Measurements from ENCODE around the gene SBK2.
"Not testable (repeated sequence)": the region's sequence is repeated elsewhere in the genome, so short reads cannot be mapped to it uniquely, and the experiment has no call there.

SBK2 gene

GRCh38 chr19:55502197-55502952, 34.6 kb downstream of the SBK2 start:
- DNase-seq (ENCODE audit: low spot score) = no peak

- DNase-seq (ENCODE audit: low spot score) = no peak
These were observed 36.5 kb downstream of the SBK2 start for GRCh38 chr19:55500368-55500952.

GRCh38 chr19:55498246-55498840, 38.6 kb downstream of the SBK2 start:
- no peak for DNase-seq (ENCODE audit: low spot score)

- DNase-seq (ENCODE audit: low spot score) = no peak
These were observed 39.2 kb downstream of the SBK2 start for GRCh38 chr19:55497763-55498162.

GRCh38 chr19:55496820-55497219, 40.1 kb downstream of the SBK2 start:
- not testable (repeated sequence) for DNase-seq (ENCODE audit: low spot score)

GRCh38 chr19:55495646-55496349, 41.1 kb downstream of the SBK2 start:
- no peak for DNase-seq (ENCODE audit: low spot score)

- no peak for DNase-seq (ENCODE audit: low spot score)
These were observed 42.7 kb downstream of the SBK2 start for GRCh38 chr19:55494172-55494761.

- no peak for DNase-seq (ENCODE audit: low spot score)
These were observed 43.2 kb downstream of the SBK2 start for GRCh38 chr19:55493645-55494171.

GRCh38 chr19:55493052-55493644, 43.8 kb downstream of the SBK2 start:
- no peak for DNase-seq (ENCODE audit: low spot score)

- no peak for DNase-seq (ENCODE audit: low spot score)
These were observed 44.5 kb downstream of the SBK2 start for GRCh38 chr19:55492362-55492944.

- DNase-seq (ENCODE audit: low spot score) = no peak
These were observed 45.2 kb downstream of the SBK2 start for GRCh38 chr19:55491546-55492360.

GRCh38 chr19:55490478-55491432, 46.2 kb downstream of the SBK2 start:
- DNase-seq (ENCODE audit: low spot score) = no peak

GRCh38 chr19:55489711-55490477, 47.0 kb downstream of the SBK2 start:
- DNase-seq (ENCODE audit: low spot score) = no peak

- DNase-seq (ENCODE audit: low spot score) = no peak
These were observed 47.8 kb downstream of the SBK2 start for GRCh38 chr19:55488986-55489710.

- DNase-seq (ENCODE audit: low spot score) = no peak
These were observed 48.8 kb downstream of the SBK2 start, which contains the start of gene SSC5D for GRCh38 chr19:55487924-55488687. Gene SSC5D, plus strand, starts transcription at chr19:55488436. Its CDS starts 154 bp downstream, at chr19:55488590.
